SK-N-SH treated with all-trans-retinoic acid at 6 μM for 48 hours (cell line): ENCODE measurements around the gene SP2.

Experiments
- ATAC-seq: fragments of 200-7000 bp; cut with Tn5 transposase; 3 replicates; pipeline ENCODE4 v1.9.1; 2020; ENCODE audit warnings: mild to moderate bottlenecking, moderate library complexity
- ARNTL ChIP-seq: fragments of 450-650 bp; formaldehyde crosslinking; IDR thresholded peaks from 2 replicates; pipeline ENCODE4 v1.5.0; 2020; ENCODE audit warnings: low read depth, mild to moderate bottlenecking, moderate library complexity, borderline replicate concordance
- BACH2 ChIP-seq: fragments of 250-450 bp; sonication (Bioruptor Pico); IDR thresholded peaks from 2 replicates; pipeline ENCODE4 v1.9.0; 2021; ENCODE audit warnings: mild to moderate bottlenecking, borderline replicate concordance
- CREB5 ChIP-seq: fragments of 250-450 bp; sonication (Bioruptor Pico); IDR thresholded peaks from 2 replicates; pipeline ENCODE4 v1.5.1; 2020; ENCODE audit warnings: low read depth, mild to moderate bottlenecking, moderate library complexity
- CSDC2 ChIP-seq: fragments of 250-450 bp; sonication (Bioruptor Pico); IDR thresholded peaks from 2 replicates; pipeline ENCODE4 v1.5.0; 2020; ENCODE audit warnings: mild to moderate bottlenecking, moderate library complexity
- CSRNP3 ChIP-seq: fragments of 250-450 bp; sonication (Bioruptor Pico); IDR thresholded peaks from 2 replicates; pipeline ENCODE4 v1.5.1; 2021; ENCODE audit warnings: mild to moderate bottlenecking, moderate library complexity
- ESRRG ChIP-seq: fragments of 250-450 bp; sonication (Bioruptor Pico); IDR thresholded peaks from 2 replicates; pipeline ENCODE4 v1.6.1; 2021; ENCODE audit warnings: mild to moderate bottlenecking
- GLIS3 ChIP-seq: fragments of 250-450 bp; sonication (Bioruptor Pico); IDR thresholded peaks from 2 replicates; pipeline ENCODE4 v1.5.0; 2020; ENCODE audit warnings: mild to moderate bottlenecking, moderate library complexity
- ISL1 ChIP-seq: fragments of 250-450 bp; sonication (Bioruptor Pico); IDR thresholded peaks from 2 replicates; pipeline ENCODE4 v2.1.2; 2022; ENCODE audit warnings: mild to moderate bottlenecking, moderate library complexity
- PATZ1 ChIP-seq: fragments of 250-450 bp; sonication (Bioruptor Pico); IDR thresholded peaks from 2 replicates; pipeline ENCODE4 v1.8.0; 2020; ENCODE audit warnings: mild to moderate bottlenecking, moderate library complexity, borderline replicate concordance
- POU6F1 ChIP-seq: fragments of 250-450 bp; sonication (Bioruptor Pico); IDR thresholded peaks from 2 replicates; pipeline ENCODE4 v1.8.0; 2021; ENCODE audit warnings: low read depth, mild to moderate bottlenecking, moderate library complexity, borderline replicate concordance
- RARB ChIP-seq: fragments of 250-450 bp; sonication (Bioruptor Pico); IDR thresholded peaks from 2 replicates; pipeline ENCODE4 v1.8.0; 2021; ENCODE audit warnings: mild to moderate bottlenecking, moderate library complexity
- SNAI2 ChIP-seq: fragments of 250-450 bp; sonication (Bioruptor Pico); IDR thresholded peaks from 2 replicates; pipeline ENCODE4 v1.5.0; 2020; ENCODE audit warnings: mild to moderate bottlenecking, moderate library complexity
- ZFP3 ChIP-seq: fragments of 250-450 bp; sonication (Bioruptor Pico); IDR thresholded peaks from 2 replicates; pipeline ENCODE4 v1.5.0; 2020; ENCODE audit warnings: mild to moderate bottlenecking, moderate library complexity
- ZFP30 ChIP-seq: fragments of 450-650 bp; formaldehyde crosslinking; IDR thresholded peaks from 2 replicates; pipeline ENCODE4 v1.5.0; 2022; ENCODE audit warnings: mild to moderate bottlenecking, moderate library complexity
- ZNF565 ChIP-seq: fragments of 450-650 bp; formaldehyde crosslinking; conservative IDR thresholded peaks from 2 replicates; pipeline ENCODE4 v1.5.0; 2020; ENCODE audit warnings: low read depth, mild to moderate bottlenecking, moderate library complexity
- ZNF70 ChIP-seq: fragments of 450-650 bp; formaldehyde crosslinking; IDR thresholded peaks from 2 replicates; pipeline ENCODE4 v1.5.0; 2020; ENCODE audit warnings: mild to moderate bottlenecking, moderate library complexity
- TF ChIP-seq, protein P1 (sequence below): fragments of 250-450 bp; sonication (Bioruptor Pico); IDR thresholded peaks from 2 replicates; pipeline ENCODE4 v1.5.0; 2020; ENCODE audit warnings: mild to moderate bottlenecking, moderate library complexity

SP2 gene

GRCh38 chr17:47959825-47960655 is 64.0 kb downstream of the SP2 start:
- no peak for ATAC-seq
- TF ChIP-seq BACH2: no peak
- no peak for TF ChIP-seq CSRNP3 (CRISPR knock-in tag)
- TF ChIP-seq, protein P1, sequence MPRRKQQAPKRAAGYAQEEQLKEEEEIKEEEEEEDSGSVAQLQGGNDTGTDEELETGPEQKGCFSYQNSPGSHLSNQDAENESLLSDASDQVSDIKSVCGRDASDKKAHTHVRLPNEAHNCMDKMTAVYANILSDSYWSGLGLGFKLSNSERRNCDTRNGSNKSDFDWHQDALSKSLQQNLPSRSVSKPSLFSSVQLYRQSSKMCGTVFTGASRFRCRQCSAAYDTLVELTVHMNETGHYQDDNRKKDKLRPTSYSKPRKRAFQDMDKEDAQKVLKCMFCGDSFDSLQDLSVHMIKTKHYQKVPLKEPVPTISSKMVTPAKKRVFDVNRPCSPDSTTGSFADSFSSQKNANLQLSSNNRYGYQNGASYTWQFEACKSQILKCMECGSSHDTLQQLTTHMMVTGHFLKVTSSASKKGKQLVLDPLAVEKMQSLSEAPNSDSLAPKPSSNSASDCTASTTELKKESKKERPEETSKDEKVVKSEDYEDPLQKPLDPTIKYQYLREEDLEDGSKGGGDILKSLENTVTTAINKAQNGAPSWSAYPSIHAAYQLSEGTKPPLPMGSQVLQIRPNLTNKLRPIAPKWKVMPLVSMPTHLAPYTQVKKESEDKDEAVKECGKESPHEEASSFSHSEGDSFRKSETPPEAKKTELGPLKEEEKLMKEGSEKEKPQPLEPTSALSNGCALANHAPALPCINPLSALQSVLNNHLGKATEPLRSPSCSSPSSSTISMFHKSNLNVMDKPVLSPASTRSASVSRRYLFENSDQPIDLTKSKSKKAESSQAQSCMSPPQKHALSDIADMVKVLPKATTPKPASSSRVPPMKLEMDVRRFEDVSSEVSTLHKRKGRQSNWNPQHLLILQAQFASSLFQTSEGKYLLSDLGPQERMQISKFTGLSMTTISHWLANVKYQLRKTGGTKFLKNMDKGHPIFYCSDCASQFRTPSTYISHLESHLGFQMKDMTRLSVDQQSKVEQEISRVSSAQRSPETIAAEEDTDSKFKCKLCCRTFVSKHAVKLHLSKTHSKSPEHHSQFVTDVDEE (CRISPR knock-in tag): no peak
- TF ChIP-seq POU6F1 (CRISPR knock-in tag): no peak
- no peak for TF ChIP-seq CSDC2
- no peak for TF ChIP-seq ARNTL (CRISPR knock-in tag)
- TF ChIP-seq SNAI2: no peak

- no peak for ATAC-seq
- TF ChIP-seq ZNF565 (CRISPR knock-in tag) (no peak), SNAI2 (no peak), ZNF70 (CRISPR knock-in tag) (no peak), PATZ1 (CRISPR knock-in tag) (no peak), POU6F1 (CRISPR knock-in tag) (no peak), ZFP3 (CRISPR knock-in tag) (no peak), CREB5 (CRISPR knock-in tag) (no peak), ISL1 (CRISPR knock-in tag) (no peak), ZFP30 (CRISPR knock-in tag) (no peak), ESRRG (CRISPR knock-in tag) (no peak), CSDC2 (no peak), CSRNP3 (CRISPR knock-in tag) (no peak), RARB (CRISPR knock-in tag) (no peak), GLIS3 (no peak)
- TF ChIP-seq, protein P1 (CRISPR knock-in tag): no peak
Measured at GRCh38 chr17:47961406-47961805, 65.4 kb downstream of the SP2 start.
